GM19351 (cell line): ENCODE measurements around the gene NSMCE4A.
A peak's percentile ranks its signal among the peaks of the same experiment; 100 is the strongest.
"Not testable (repeated sequence)": the region's sequence is repeated elsewhere in the genome, so short reads cannot be mapped to it uniquely, and the experiment has no call there.

ENCODE experiments used
- ATAC-seq: cut with Tn5 transposase; IDR thresholded peaks from one replicate; pipeline ENCODE4 v1.9.1; 2021; ENCODE audit warnings: mild to moderate bottlenecking, moderate library complexity; ENCODE audit not compliant: unreplicated experiment

Gene NSMCE4A

GRCh38 chr10:121941532-121941931, 33.5 kb downstream of the NSMCE4A start:
- no peak for ATAC-seq

- no peak for ATAC-seq
Observed at GRCh38 chr10:121936295-121936694, 38.7 kb downstream of the NSMCE4A start.

GRCh38 chr10:121935702-121936101, 39.3 kb downstream of the NSMCE4A start:
- ATAC-seq = no peak

GRCh38 chr10:121930268-121931085, 44.5 kb downstream of the NSMCE4A start:
- not testable (repeated sequence) for ATAC-seq

- not testable (repeated sequence) for ATAC-seq
Observed at GRCh38 chr10:121929585-121930267, 45.3 kb downstream of the NSMCE4A start.

- peak; percentile 15 for ATAC-seq
Observed at GRCh38 chr10:121928528-121928884, 46.5 kb downstream of the NSMCE4A start.

GRCh38 chr10:121927841-121928527, 47.0 kb downstream of the NSMCE4A start, which contains the start of gene ATE1:
Gene ATE1, minus strand, starts transcription at chr10:121928031. Its CDS starts 82 bp downstream, at chr10:121927949.
- ATAC-seq = peak; percentile 79

GRCh38 chr10:121927318-121927840, 47.6 kb downstream of the NSMCE4A start:
- ATAC-seq = peak; percentile 37

- peak; percentile 12 for ATAC-seq
Observed at GRCh38 chr10:121926671-121927317, 48.2 kb downstream of the NSMCE4A start.

- ATAC-seq = no peak
Observed at GRCh38 chr10:121926157-121926556, 48.9 kb downstream of the NSMCE4A start.

DNA sequence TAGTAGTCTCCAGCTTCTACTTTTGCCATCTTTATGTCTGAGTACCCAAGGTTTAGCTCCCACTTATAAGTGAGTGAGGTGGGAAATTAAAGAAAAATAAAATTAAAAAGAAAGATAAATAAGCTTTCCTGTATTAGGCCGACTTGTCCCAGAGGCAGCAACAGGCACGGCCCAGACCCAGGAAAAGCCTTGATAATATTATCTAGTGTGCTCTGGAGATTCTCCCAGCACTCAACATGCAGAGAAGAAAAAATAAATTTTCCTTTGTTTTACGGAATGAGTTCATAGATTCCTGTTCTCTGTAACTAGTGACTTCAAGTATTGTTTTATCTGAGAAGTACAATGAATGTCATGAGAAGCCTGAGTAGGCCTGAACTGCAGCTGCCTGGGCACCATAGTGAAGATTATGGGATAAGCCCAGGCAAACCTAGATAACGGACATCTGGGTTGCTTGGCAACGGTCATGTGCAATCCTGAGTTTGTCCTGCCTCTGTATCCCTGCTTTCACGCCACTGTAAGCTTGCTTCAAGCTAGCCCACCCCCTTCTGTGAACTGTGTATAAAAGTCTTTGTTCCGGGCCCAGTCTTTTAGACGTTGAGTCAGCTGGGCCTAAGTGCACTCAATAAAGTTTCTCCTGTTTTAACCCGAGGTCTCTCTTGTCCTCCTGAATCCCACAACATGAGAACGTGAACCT, 53.6 kb downstream of the NSMCE4A start:
- no peak for ATAC-seq

- ATAC-seq = peak; percentile 92
Observed at GRCh38 chr10:121919666-121920065, 55.4 kb downstream of the NSMCE4A start.

- not testable (repeated sequence) for ATAC-seq
Observed at GRCh38 chr10:121918800-121919199, 56.2 kb downstream of the NSMCE4A start.

- no peak for ATAC-seq
Observed at GRCh38 chr10:121914661-121915060, 60.4 kb downstream of the NSMCE4A start.

DNA sequence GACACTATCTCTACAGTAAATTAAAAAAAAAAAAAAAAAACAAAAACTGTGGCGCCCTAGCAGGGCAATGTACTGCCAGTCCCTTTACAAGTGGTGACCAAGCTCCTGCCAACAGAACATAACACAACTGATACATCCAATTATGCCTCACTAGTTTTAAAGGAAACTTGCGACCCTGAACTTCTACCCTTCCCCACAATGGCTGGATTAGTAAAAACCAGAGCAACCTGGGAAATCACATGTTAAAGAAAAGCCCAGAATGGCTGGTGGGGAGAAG, 63.7 kb downstream of the NSMCE4A start:
- no peak for ATAC-seq

- ATAC-seq = peak; percentile 82
Observed at GRCh38 chr10:121910673-121911420, 64.2 kb downstream of the NSMCE4A start.
